Measurements from ENCODE around the gene PDE9A.

- TF ChIP-seq LEF1 (IDR thresholded peaks at IDR 0.05; ENCODE audit: borderline replicate concordance) (no peak), SUZ12 (IDR thresholded peaks at IDR 0.05) (no peak), ELF4 (IDR thresholded peaks at IDR 0.05) (no peak), FOXM1 (IDR thresholded peaks at IDR 0.05; ENCODE audit: borderline replicate concordance) (no peak), FOXA1 (IDR thresholded peaks at IDR 0.05) (no peak), SP1 (IDR thresholded peaks at IDR 0.05) (no peak), ARNT (IDR thresholded peaks at IDR 0.05) (no peak), NFRKB (IDR thresholded peaks at IDR 0.05) (no peak), PKNOX1 (IDR thresholded peaks at IDR 0.05) (no peak), BHLHE40 (IDR thresholded peaks at IDR 0.05; ENCODE audit: borderline replicate concordance) (no peak), L3MBTL2 (conservative IDR thresholded peaks at IDR 0.05) (no peak; the same call in 1 of the 2 replicates), HDGF (IDR thresholded peaks at IDR 0.05; ENCODE audit: borderline replicate concordance) (no peak), ZNF384 (IDR thresholded peaks at IDR 0.05) (no peak), TARDBP (IDR thresholded peaks at IDR 0.05) (no peak)
Measured at GRCh38 chr21:42662430-42663199, 9.2 kb downstream of the PDE9A start.
